ENCODE data around the gene NR2E3.
"Not testable (repeated sequence)": the region's sequence is repeated elsewhere in the genome, so short reads cannot be mapped to it uniquely, and the experiment has no call there.

NR2E3 gene

GRCh38 chr15:71820127-71820526 lies 9.8 kb downstream of the NR2E3 start:
- no peak for DNase-seq

- DNase-seq, result no peak
Measured at GRCh38 chr15:71821547-71822129, 11.3 kb downstream of the NR2E3 start.

GRCh38 chr15:71822890-71823630 lies 12.7 kb downstream of the NR2E3 start:
- no peak for DNase-seq

GRCh38 chr15:71823801-71824200 lies 13.4 kb downstream of the NR2E3 start:
- DNase-seq, result no peak

GRCh38 chr15:71825021-71825730 lies 14.8 kb downstream of the NR2E3 start:
- DNase-seq, result no peak

GRCh38 chr15:71826196-71826595 lies 15.8 kb downstream of the NR2E3 start:
- DNase-seq, result no peak

- DNase-seq, result no peak
Measured at GRCh38 chr15:71830981-71831380, 20.6 kb downstream of the NR2E3 start.

GRCh38 chr15:71841563-71841962 lies 31.2 kb downstream of the NR2E3 start:
- DNase-seq, result no peak

GRCh38 chr15:71844916-71845315 lies 34.6 kb downstream of the NR2E3 start:
- no peak for DNase-seq

- DNase-seq, result no peak
Measured at GRCh38 chr15:71853543-71853942, 43.2 kb downstream of the NR2E3 start.

- DNase-seq, result not testable (repeated sequence)
Measured at GRCh38 chr15:71858232-71858631, 47.9 kb downstream of the NR2E3 start.

All from NCI-H2227 treated with DMSO at 0.1 percent for 48 hours (cell line).